ENCODE data around the gene FAM120B. TPM values are rescaled to one million over a fixed set of nuclear protein-coding genes. Genes with fewer than 3 reads are reported as not detected.
A peak's percentile ranks its signal among the peaks of the same experiment; 100 is the strongest.

Gene FAM120B
- polyA plus RNA-seq, 1 donor from 2014 or later: 17.9 TPM

DNA sequence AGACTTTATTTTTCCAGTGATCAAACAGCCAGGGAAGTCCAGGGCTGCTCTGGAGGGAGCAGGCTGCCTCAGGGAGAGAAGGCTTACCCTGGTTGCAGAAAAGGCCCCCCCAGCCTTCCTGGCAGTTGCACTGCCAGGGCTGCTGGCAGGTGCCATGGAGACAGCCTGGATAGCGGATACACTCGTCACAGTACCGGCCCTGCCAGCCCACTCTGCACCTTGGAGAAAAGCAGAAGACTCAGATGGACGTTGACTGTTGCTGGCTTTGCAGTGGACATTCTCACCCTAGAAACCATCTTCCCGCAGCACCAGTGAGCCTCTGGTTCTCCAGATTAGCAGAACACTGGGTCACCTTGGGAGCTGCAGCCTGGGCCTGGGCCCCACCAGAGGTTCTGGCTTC lies 21.1 kb upstream of the FAM120B start:
- TF ChIP-seq EP300 (conservative IDR thresholded peaks at IDR 0.05; ENCODE audit: poor library complexity, severe bottlenecking) (no peak), MXI1 (conservative IDR thresholded peaks at IDR 0.05; ENCODE audit: poor library complexity, severe bottlenecking) (no peak), POLR2AphosphoS5 (IDR thresholded peaks at IDR 0.05) (no peak), RAD21 (conservative IDR thresholded peaks at IDR 0.05) (no peak), TAF1 (IDR thresholded peaks at IDR 0.05; ENCODE audit: low read depth) (no peak)
- TF ChIP-seq, protein P1, sequence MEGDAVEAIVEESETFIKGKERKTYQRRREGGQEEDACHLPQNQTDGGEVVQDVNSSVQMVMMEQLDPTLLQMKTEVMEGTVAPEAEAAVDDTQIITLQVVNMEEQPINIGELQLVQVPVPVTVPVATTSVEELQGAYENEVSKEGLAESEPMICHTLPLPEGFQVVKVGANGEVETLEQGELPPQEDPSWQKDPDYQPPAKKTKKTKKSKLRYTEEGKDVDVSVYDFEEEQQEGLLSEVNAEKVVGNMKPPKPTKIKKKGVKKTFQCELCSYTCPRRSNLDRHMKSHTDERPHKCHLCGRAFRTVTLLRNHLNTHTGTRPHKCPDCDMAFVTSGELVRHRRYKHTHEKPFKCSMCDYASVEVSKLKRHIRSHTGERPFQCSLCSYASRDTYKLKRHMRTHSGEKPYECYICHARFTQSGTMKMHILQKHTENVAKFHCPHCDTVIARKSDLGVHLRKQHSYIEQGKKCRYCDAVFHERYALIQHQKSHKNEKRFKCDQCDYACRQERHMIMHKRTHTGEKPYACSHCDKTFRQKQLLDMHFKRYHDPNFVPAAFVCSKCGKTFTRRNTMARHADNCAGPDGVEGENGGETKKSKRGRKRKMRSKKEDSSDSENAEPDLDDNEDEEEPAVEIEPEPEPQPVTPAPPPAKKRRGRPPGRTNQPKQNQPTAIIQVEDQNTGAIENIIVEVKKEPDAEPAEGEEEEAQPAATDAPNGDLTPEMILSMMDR (IDR thresholded peaks at IDR 0.05; ENCODE audit: poor library complexity, severe bottlenecking): no peak
- Histone ChIP-seq H3K9me2 (ENCODE audit: insufficient read depth, low read length) (no peaks in the 10 kb centered on the region), H3K9me3 (ENCODE audit: low read length) (no peaks in the 10 kb centered on the region), H2AFZ (ENCODE audit: low read depth, low read length) (no peak overlapping the region), H3K36me3 (ENCODE audit: insufficient read depth, low read length) (no peaks in the 10 kb centered on the region), H4K20me1 (ENCODE audit: insufficient read depth) (peaks cover 20% of the 10 kb centered on the region), H3K9ac (ENCODE audit: low read length) (no peak overlapping the region), H3K79me2 (replicated peaks; ENCODE audit: insufficient read depth, low read length) (peaks cover 49% of the 10 kb centered on the region), H3K27ac (ENCODE audit: low read length) (no peak overlapping the region), H3K4me2 (ENCODE audit: low read length) (no peak overlapping the region), H3K4me3 (ENCODE audit: low read length) (peak overlapping the region; percentile 97), H3F3A (ENCODE audit: insufficient read depth, low read length, poor library complexity, severe bottlenecking) (no peaks in the 10 kb centered on the region), H3K27me3 (ENCODE audit: insufficient read depth, low read depth, low read length) (no peaks in the 10 kb centered on the region)

- no peak overlapping the region for H2AFZ ChIP-seq (ENCODE audit: low read depth, low read length)
- peak overlapping the region; percentile 54 for H3K4me2 ChIP-seq (ENCODE audit: low read length)
- TF ChIP-seq, protein P1 (IDR thresholded peaks at IDR 0.05; ENCODE audit: poor library complexity, severe bottlenecking): no peak
- TF ChIP-seq POLR2AphosphoS5 (IDR thresholded peaks at IDR 0.05): no peak
- TF ChIP-seq SMC3 (conservative IDR thresholded peaks at IDR 0.05; ENCODE audit: poor library complexity): no peak
- TF ChIP-seq MXI1 (conservative IDR thresholded peaks at IDR 0.05; ENCODE audit: poor library complexity, severe bottlenecking): no peak
- no peak for TF ChIP-seq RAD21 (conservative IDR thresholded peaks at IDR 0.05)
- no peak for TF ChIP-seq EZH2 (IDR thresholded peaks at IDR 0.05; ENCODE audit: borderline replicate concordance, insufficient read depth, low read length, poor library complexity, severe bottlenecking)
- TF ChIP-seq, protein P2, sequence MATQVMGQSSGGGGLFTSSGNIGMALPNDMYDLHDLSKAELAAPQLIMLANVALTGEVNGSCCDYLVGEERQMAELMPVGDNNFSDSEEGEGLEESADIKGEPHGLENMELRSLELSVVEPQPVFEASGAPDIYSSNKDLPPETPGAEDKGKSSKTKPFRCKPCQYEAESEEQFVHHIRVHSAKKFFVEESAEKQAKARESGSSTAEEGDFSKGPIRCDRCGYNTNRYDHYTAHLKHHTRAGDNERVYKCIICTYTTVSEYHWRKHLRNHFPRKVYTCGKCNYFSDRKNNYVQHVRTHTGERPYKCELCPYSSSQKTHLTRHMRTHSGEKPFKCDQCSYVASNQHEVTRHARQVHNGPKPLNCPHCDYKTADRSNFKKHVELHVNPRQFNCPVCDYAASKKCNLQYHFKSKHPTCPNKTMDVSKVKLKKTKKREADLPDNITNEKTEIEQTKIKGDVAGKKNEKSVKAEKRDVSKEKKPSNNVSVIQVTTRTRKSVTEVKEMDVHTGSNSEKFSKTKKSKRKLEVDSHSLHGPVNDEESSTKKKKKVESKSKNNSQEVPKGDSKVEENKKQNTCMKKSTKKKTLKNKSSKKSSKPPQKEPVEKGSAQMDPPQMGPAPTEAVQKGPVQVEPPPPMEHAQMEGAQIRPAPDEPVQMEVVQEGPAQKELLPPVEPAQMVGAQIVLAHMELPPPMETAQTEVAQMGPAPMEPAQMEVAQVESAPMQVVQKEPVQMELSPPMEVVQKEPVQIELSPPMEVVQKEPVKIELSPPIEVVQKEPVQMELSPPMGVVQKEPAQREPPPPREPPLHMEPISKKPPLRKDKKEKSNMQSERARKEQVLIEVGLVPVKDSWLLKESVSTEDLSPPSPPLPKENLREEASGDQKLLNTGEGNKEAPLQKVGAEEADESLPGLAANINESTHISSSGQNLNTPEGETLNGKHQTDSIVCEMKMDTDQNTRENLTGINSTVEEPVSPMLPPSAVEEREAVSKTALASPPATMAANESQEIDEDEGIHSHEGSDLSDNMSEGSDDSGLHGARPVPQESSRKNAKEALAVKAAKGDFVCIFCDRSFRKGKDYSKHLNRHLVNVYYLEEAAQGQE (IDR thresholded peaks at IDR 0.05; ENCODE audit: borderline replicate concordance): no peak
- no peak for TF ChIP-seq TAF1 (IDR thresholded peaks at IDR 0.05; ENCODE audit: low read depth)
- TF ChIP-seq EP300 (conservative IDR thresholded peaks at IDR 0.05; ENCODE audit: poor library complexity, severe bottlenecking): no peak
- no peaks in the 10 kb centered on the region for H3K9me3 ChIP-seq (ENCODE audit: low read length)
- H3F3A ChIP-seq (ENCODE audit: insufficient read depth, low read length, poor library complexity, severe bottlenecking): no peaks in the 10 kb centered on the region
- no peaks in the 10 kb centered on the region for H3K27me3 ChIP-seq (ENCODE audit: insufficient read depth, low read depth, low read length)
- H4K20me1 ChIP-seq (ENCODE audit: insufficient read depth): peaks cover 20% of the 10 kb centered on the region
- peaks cover 49% of the 10 kb centered on the region for H3K79me2 ChIP-seq (replicated peaks; ENCODE audit: insufficient read depth, low read length)
- H3K4me3 ChIP-seq (ENCODE audit: low read length): peak overlapping the region; percentile 97
- no peak overlapping the region for H3K27ac ChIP-seq (ENCODE audit: low read length)
- peak overlapping the region; percentile 34 for H3K9ac ChIP-seq (ENCODE audit: low read length)
- H3K36me3 ChIP-seq (ENCODE audit: insufficient read depth, low read length): no peaks in the 10 kb centered on the region
- H3K9me2 ChIP-seq (ENCODE audit: insufficient read depth, low read length): no peaks in the 10 kb centered on the region
Measured at GRCh38 chr6:170286246-170286933, 20.2 kb upstream of the FAM120B start.
